Activated CD4-positive, CD25-positive, alpha-beta regulatory T cell (primary cell): ENCODE data around the gene ARMC12.
A peak's percentile ranks its signal among the peaks of the same experiment; 100 is the strongest.
"Not testable (repeated sequence)": the region's sequence is repeated elsewhere in the genome, so short reads cannot be mapped to it uniquely, and the experiment has no call there.

Source experiments
- DNase-seq, 4 experiments: peaks; one replicate each; lab custom pipeline; 2025; lab: John Stamatoyannopoulos, UW

Gene ARMC12

GRCh38 chr6:35734319-35734718, 2.5 kb upstream of the ARMC12 start:
- DNase-seq, result not testable (repeated sequence)

- no peak for DNase-seq
Measured at GRCh38 chr6:35735452-35735851, 1.4 kb upstream of the ARMC12 start.

- DNase-seq, result peak; percentile 64 to 81 (median 74)
Measured at GRCh38 chr6:35736253-35736894, 458 bp upstream of the ARMC12 start.

GRCh38 chr6:35737413-35738211, 780 bp downstream of the ARMC12 start:
- no peak for DNase-seq

- no peak for DNase-seq
Measured at GRCh38 chr6:35739645-35740524, 3.1 kb downstream of the ARMC12 start.

- no peak for DNase-seq
Measured at GRCh38 chr6:35742842-35743241, 6.0 kb downstream of the ARMC12 start.

GRCh38 chr6:35745509-35745908, 8.7 kb downstream of the ARMC12 start:
- DNase-seq, result no peak

- DNase-seq, result no peak
Measured at GRCh38 chr6:35746516-35746915, 9.7 kb downstream of the ARMC12 start.

- DNase-seq, result no peak
Measured at GRCh38 chr6:35747877-35748276, 11.0 kb downstream of the ARMC12 start.

- DNase-seq, result no peak
Measured at GRCh38 chr6:35750557-35750956, 13.7 kb downstream of the ARMC12 start.

GRCh38 chr6:35751594-35751993, 14.8 kb downstream of the ARMC12 start:
- no peak for DNase-seq

- DNase-seq, result no peak
Measured at GRCh38 chr6:35752330-35752729, 15.5 kb downstream of the ARMC12 start.

GRCh38 chr6:35754452-35755277, 17.8 kb downstream of the ARMC12 start:
- no peak for DNase-seq

GRCh38 chr6:35755278-35755924, 18.6 kb downstream of the ARMC12 start:
- DNase-seq, result no peak

- no peak for DNase-seq
Measured at GRCh38 chr6:35757456-35758123, 20.8 kb downstream of the ARMC12 start.

GRCh38 chr6:35759426-35759825, 22.6 kb downstream of the ARMC12 start:
- no peak for DNase-seq

GRCh38 chr6:35765739-35766138, 28.9 kb downstream of the ARMC12 start:
- no peak for DNase-seq

GRCh38 chr6:35769211-35769610, 32.4 kb downstream of the ARMC12 start:
- no peak for DNase-seq

- DNase-seq, result no peak
Measured at GRCh38 chr6:35771343-35771627, 34.5 kb downstream of the ARMC12 start.

GRCh38 chr6:35774116-35774794, 37.4 kb downstream of the ARMC12 start:
- DNase-seq, result no peak
